GM21786 (cell line): ENCODE data around the gene RYR2.
A peak's percentile ranks its signal among the peaks of the same experiment; 100 is the strongest.
"Not testable (repeated sequence)": the region's sequence is repeated elsewhere in the genome, so short reads cannot be mapped to it uniquely, and the experiment has no call there.

Experiments
- ATAC-seq: cut with Tn5 transposase; IDR thresholded peaks from one replicate; pipeline ENCODE4 v1.9.1; 2021; ENCODE audit not compliant: unreplicated experiment

RYR2 gene

GRCh38 chr1:237539055-237539454 lies 497.1 kb downstream of the RYR2 start:
- ATAC-seq: no peak

DNA sequence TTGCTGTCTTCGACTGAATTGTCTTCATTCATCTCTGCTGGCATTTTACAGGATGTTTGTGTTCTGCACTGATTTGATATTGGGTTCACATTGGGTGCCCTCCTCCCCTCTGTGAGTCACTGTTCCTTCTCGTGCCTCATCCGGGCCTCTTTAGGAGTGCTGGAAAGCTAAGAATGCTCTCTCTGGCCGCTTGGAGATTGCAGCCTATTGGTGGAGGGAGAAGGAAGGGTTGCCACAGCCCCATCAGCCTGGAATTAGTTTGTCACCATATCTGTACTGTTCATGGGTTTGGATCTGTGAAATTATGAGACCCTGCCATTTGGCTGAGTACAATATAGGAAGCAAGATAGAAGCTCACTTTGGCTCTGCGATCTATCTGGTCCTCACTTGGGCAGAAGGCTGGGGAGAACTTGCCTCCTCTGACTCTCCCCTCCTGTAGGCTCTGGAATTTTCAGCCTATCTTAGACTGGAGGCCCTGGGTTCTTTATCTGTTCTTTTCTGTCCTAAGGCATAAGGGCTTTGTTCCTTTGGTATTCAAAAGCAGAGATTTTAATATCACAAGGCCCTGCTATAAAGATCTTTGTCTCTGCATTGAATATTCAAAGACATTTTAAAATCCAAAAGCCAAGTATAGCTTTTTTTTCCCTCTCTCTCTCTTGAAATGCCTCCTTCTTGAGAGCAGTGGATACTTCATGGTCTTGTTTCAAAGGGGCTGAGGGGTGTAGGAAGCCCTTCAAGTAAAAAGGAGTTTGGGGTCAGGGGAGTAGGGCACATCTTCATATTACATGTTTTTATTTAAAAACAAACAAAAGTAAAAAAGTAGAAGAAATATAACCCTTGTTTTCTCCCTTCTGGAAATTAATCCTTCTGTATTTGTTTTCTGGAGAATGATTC lies 500.8 kb downstream of the RYR2 start:
- no peak for ATAC-seq

DNA sequence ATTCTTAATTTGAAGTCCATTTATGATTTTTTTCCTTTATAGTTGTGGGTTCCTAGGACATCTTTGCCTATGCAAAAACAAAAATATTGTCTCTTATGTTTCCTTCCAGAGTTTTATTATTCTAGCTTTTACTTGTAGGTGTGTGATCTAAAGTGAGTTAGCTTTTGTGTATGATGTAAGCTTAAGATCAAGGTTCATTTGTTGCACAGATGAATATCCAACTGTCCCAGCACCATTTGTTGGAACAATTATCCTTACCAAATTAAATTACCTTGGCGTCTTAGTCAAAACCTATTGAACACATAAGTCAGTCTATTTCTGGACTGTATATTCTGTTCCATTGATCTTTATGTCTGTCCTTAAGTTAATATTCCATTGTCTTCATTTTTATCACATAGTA lies 511.1 kb downstream of the RYR2 start:
- no peak for ATAC-seq

DNA sequence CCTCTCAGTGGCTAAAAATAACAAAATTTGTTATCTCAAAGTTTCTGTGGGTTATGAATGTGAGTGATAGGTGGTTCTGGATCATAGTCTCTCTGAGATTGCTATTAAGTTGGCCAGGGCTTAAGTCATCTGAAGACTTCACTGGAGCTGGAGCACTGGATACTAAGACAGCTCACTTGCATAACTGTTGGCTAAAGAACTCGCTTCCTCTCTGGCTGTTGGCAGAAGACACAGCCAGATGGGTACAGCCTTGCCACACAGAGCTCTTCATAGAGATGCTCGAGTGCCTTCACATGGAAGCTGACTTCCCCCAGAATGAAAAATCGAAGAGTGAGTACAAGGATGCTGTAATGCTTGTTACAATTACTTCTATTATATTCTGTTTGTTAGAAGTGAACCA lies 514.9 kb downstream of the RYR2 start:
- ATAC-seq: no peak

DNA sequence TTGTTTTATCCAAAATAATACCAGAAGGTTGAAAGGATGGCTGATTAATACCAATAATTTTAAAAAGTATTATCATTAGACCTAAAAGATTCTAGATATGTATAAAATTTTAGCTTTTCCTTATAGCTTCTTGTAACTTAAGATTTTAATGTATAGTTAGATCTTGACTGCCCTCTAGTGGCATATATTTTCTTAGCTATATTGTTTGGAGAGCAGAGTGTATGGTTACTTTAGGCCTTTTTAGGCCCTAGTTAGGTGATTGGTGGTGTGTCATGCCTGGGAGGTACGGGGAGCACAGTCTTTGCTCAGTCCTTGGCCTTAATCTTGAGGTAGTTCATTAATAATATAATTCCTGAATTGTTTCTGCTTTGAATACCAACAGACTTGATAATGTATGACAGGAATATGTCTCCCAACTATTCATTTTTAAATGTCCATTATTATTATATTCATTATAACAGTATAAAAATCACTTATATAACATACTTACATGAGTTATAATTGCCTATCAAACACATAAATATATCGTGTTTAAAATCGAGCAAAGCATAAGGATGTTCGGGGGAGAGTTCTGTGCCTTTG lies 520.3 kb downstream of the RYR2 start:
- ATAC-seq: peak; percentile 81

DNA sequence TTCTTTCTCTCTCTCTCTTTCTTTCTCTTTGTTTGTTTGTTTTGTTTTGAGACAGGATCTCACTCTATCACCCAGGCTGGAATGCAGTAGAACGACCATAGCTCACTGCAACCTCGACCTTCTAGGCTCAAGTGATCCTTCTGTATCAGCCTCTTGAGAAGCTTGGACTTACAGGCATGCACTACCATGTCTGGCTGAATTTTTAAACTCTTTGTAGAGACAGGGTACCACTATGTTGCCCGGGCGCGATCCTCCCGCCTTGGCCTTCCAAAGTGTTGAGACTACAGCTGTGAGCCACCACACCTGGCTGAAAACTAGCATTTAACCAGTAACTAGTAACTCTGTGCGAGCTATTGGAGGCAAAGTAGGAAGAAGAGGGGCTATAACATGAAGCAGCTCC lies 523.3 kb downstream of the RYR2 start:
- ATAC-seq: no peak

- no peak for ATAC-seq
These were observed 524.6 kb downstream of the RYR2 start for GRCh38 chr1:237566581-237566980.

GRCh38 chr1:237568955-237569354 lies 527.0 kb downstream of the RYR2 start:
- no peak for ATAC-seq

DNA sequence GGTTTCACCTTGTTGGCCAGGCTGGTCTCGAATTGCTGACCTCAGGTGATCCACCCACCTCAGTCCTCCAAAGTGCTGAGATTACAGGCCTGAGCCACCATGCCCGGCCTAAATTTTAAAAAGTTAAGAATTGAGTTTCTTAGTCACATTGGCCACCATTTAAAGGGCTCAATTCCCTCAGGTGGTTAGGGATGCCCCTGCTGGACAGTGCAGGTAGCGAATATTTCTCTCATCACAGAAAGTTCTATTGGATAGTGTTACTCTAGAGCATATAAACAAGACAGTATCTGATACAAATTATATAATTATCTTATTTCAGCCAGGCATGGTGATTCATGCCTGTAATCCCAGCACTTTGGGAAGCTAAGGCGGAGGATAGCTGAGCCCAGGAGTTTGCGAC lies 528.5 kb downstream of the RYR2 start:
- no peak for ATAC-seq

GRCh38 chr1:237574536-237574935 lies 532.6 kb downstream of the RYR2 start:
- no peak for ATAC-seq

GRCh38 chr1:237578540-237578939 lies 536.6 kb downstream of the RYR2 start:
- ATAC-seq: no peak

- no peak for ATAC-seq
These were observed 538.7 kb downstream of the RYR2 start for GRCh38 chr1:237580726-237581125.

- no peak for ATAC-seq
These were observed 541.3 kb downstream of the RYR2 start for GRCh38 chr1:237583270-237583669.

DNA sequence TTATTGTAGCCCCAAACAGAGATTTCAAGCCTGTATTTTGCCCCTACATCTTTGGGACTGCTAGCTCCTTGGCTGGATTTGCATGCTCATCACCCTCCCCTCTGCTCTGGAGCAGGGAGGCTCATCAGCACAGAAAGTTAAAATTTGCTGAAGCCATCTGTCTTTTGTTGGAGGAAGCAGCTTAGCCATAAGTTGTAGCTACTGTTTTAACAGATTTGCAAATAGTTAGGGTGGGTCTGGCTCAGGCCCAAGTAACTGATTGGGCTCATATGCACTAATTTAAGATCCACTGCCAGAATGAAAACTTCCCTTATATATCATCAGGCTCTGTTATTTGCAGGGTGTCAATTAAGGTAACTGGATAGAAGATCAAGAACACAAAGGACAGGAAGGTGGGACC lies 541.8 kb downstream of the RYR2 start:
- ATAC-seq: no peak

GRCh38 chr1:237590386-237590785 lies 548.4 kb downstream of the RYR2 start:
- ATAC-seq: no peak

- ATAC-seq: no peak
These were observed 549.4 kb downstream of the RYR2 start for GRCh38 chr1:237591353-237591752.

DNA sequence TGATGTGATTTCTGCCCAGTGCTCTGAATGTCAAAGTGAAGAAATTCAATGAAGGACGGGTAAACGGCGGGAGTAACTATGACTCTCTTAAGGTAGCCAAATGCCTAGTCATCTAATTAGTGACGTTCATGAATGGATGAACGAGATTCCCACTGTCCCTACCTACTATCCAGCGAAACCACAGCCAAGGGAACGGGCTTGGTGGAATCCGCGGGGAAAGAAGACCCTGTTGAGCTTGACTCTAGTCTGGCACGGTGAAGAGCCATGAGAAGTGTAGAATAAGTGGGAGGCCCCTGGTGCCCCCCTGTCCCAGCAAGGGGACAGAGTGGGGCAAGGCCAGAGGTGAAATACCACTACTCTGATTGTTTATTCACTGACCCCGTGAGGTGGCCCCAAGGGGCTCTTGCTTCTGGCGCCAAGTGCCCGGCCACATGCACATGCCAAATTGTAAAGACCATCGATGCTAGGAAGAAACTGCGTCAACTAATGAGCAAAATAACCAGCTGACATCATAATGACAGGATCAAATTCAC lies 561.1 kb downstream of the RYR2 start:
- not testable (repeated sequence) for ATAC-seq

GRCh38 chr1:237608433-237608832 lies 566.4 kb downstream of the RYR2 start:
- no peak for ATAC-seq

DNA sequence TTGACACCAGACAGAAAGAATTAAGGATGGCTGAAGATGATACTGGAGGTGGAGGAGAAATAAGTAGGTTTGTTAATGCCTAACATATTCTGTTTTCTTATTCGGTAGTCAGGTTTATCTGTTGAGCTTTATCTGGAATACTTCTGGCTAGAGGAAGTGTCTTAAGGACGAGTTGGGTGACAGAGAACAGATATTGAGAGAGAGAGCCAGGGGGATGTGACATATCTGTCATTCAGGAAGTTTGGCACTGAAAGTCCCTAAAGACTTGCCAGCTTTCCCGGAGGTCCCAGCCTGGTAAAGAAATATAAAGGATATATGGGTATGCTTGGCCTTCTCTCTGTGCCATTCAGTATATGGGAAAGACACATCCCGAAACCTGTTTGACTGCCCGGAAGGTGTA lies 568.2 kb downstream of the RYR2 start:
- ATAC-seq: no peak

- ATAC-seq: no peak
These were observed 572.0 kb downstream of the RYR2 start for GRCh38 chr1:237613984-237614383.

- no peak for ATAC-seq
These were observed 577.6 kb downstream of the RYR2 start for GRCh38 chr1:237619553-237619952.

DNA sequence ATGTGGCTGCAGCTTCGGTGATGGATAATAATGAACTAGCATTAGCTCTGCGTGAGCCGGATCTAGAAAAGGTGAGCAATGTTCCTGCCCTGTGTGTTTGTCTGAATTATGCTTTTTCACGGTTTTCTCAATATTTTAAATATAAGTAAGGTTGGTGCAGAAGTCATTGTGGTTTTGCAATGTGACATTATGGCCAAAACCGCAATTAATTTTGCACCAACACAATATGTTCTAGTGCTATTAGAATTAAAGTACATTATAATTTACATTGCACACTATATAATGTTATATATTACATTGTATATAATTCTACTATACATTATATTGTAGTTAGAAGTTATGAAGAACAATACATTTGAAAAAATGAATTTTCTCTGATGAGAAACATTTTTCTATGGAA lies 592.9 kb downstream of the RYR2 start:
- ATAC-seq: no peak
